HG03066 (cell line): Measurements from ENCODE around the gene SPOCK1.
"Not testable (repeated sequence)": the region's sequence is repeated elsewhere in the genome, so short reads cannot be mapped to it uniquely, and the experiment has no call there.

Experiments
- ATAC-seq: cut with Tn5 transposase; IDR thresholded peaks from one replicate; pipeline ENCODE4 v1.9.1; 2021; ENCODE audit warnings: low read depth; ENCODE audit not compliant: unreplicated experiment

SPOCK1 gene

DNA sequence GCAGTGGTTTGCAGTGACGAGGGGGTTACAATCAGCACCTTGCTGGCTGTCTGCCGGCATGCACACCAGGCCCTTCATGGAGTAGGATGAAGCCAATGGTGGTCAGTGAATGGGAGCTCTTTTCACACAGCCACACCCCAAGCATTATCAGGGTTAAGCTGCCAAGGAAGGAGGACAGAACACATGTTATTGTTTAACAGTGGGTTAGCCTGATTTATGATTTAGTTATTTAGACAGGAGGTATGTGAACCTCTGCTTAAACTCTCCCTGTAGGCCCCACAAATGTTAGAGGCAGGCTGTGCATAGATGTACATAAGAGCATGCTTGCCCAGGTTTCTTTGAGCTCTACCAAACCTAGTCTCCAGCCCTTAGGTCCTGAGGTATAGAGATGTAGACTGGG, 262.9 kb downstream of the SPOCK1 start:
- ATAC-seq, result no peak

DNA sequence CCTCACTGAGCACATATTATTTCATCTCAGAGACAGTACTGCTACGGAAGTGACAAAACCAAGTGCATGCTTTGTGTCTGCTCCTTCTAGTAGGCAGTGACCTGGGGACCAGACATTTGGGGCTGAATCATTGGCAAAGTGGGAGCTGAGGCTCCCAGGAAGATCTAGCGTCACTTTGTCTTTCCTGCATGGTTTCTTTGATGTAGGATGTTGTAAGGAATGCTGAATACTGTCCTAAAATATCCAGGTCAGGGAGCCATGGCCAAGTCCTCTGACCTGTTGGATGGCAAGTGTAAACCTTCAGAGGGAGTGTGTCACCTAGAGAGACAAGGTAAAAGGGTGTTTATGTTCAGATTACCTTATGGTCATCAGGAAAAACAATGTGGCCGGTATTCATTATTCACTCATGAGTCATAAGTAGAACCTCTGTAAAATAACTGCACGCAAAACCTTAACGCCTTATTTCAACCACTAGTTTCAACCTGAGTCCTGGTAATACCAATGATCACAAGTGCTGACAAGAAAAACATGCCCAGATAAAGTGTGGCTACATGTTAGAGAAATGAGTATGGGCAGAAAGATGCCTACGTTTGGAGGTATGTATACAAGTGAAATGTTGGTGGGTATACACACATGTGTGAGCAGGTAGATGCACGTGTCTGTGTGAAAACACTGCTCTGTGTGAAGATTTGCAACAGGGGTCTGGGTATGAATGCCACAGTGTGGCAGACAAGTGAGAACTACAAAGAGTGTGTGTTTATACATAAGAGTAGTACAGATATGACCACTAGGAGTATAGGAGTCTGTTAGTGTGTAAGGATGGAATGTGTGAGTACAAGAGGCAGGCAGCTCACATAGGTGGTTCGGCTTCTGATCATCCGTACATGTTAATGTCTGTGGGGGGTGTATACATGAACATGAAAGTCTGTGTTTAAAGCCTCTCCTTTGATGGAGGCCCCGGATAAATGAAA, 263.9 kb downstream of the SPOCK1 start:
- no peak for ATAC-seq

DNA sequence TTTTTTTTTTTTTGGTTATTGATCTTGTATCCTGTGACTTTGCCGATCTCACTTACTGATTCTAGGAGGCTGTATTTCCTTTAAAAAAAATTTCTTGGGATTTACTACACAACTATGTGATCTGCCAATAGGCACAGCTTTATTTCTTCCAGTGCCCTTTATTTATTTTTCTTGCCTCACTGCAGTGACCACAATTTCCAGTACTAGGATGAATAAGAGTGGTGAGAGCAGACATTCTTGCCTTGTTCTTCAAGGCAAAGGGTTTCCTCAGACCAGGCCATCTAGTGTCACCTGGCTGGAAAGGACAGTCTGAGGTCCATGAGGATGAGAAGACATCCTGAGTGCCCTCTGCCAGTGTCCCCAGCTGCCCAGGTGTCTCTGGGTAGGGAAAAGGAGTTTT, 265.4 kb downstream of the SPOCK1 start:
- no peak for ATAC-seq

DNA sequence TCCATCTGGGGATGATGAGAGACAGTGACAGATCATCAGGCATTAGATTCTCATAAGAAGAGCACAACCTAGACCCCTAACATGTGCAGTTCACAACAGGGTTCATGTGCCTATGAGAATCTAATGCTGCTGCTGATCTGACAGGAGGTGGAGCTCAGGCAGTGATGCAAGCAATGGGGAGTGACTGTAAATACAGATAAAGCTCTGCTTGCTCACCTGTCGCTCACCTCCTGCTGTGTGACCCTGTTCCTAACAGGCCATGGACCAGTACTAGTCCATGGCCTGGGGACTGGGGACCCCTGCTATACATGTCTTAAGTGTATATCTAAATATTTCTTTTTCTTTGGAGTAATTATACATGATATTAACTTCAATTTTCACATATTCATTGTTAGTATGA, 265.8 kb downstream of the SPOCK1 start:
- ATAC-seq, result not testable (repeated sequence)

DNA sequence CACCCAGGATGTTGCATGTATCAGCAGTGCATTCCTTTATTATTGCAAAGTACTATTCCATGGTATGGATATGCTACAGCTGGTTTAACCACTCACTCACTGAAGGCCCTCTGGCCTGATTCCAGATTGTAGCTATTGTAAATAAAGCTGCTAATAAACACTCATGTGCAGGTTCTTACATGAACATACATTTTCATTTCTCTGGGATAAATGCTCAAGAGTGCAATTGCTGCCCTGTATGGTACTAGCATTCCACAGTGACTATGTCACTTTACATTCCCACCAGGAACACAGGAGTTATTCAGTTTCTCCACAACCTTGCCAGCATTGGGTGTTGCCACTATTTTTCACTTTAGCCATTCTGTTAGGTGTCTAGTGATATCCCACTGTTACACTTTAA, 267.6 kb downstream of the SPOCK1 start:
- no peak for ATAC-seq

DNA sequence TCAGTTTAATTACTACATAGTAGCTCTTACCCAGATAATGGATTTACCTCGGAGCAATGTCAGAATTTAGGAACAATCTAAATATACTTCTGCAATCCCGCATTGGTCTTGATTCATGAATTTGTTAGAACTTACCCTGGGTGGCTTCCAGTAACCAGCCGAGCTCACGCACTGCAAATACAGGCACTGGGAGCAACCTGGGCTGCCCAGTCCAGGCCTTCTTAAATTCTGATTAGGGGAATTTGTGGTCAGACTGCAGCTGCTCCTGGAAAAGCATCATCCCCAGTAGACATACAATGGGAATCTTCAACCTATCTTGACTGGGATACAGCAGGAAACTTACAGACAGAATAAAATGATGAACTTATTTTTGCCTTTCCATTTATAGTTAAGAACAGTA, 270.3 kb downstream of the SPOCK1 start:
- ATAC-seq, result no peak

DNA sequence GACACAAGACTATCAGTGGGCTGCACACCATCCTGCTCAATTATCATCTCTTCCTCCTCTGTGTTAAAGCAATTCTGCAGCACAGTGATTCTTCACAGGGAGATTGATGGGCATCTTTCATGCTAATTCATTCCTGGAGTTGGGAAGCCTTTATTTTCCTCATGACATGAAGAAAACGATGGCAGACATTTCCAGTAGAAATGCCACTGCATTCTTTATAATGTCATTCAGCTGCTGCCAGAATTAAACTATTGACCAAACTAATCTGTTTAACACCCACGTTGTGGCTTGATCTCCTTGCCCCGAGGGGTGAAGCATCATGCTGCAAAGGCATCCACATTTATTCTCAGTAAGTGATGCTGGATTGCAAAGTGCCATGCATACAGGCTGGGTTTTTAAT, 273.0 kb downstream of the SPOCK1 start:
- ATAC-seq, result no peak

DNA sequence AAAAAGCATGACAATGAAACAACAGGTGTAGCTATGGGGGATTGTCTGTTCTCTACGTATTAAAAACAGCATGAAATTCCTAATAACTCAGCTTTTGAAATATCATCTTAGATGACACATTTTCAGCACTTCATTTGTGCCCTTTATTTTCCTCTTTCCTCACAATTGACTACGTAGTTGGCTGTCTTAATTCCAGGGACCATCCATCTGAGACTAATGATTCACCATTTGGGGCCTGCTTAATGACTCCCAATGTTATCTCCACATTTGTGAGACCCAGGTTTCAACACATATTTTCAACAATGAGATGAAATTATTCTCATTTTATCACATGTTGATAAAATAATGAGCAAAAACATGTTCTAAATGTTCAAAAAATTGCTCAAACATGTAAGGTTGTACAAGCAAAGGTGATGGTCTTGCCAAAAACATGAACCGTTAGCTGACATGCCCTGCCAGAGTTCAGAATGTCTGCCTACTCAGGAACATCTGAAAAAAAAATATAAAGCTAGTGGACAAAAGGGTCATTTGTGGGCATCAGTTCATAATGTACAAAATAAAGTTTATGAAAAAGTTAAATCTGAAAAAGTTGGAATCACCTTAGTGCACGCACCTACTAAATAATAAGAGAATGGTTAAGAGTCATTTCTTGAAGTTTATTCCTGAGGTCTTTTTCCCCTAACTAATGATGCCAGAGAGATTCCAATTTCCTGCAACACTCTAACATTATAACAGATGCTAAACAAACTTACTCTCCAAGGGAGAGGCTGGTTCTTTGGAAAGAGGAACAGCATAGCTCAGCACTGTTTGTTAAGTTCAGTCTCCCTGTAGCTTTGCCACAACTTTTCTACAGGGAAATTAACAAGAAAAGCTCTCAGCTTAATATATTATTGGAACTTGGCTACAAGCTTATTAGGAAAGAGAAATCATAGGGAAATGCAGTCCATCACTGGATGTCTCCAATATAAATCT, 275.5 kb downstream of the SPOCK1 start:
- no peak for ATAC-seq

DNA sequence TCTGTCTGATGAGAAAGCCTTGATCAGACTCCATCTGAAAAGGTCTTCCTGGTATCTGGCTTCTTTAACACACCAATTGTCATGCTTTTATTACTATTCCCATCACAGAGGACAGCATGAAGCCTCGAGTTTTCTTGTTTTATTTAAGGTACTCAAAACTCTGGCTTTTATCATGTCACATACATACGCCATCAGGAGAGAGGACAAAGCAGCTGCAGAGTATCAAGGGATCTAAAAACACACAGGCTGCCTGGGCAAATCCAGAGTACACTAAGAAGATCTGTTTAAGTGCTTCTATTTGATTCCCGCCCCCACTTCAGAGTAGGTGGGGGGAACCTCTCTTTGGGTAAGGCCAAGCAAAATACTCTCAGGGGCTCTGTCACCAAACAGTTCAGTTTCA, 277.2 kb downstream of the SPOCK1 start:
- ATAC-seq, result no peak

DNA sequence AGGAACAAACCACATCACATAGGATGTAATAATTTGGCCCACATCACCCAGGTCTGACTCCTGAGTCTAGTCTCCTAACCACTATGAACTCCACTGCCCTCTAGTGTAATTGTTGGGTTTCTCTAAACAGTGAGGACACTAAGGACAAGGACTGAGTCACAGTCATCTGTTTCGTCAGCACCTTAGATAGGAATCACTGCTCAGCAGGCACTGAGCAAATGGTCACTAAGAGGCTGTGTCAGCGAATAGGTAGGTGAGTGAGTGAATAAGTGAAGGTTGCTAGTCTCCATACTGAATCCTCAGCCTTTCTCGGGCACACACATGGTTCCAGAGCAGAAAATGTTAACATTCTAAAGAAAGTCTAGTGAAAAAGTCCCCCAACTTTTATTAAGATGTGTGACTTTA, 278.6 kb downstream of the SPOCK1 start:
- no peak for ATAC-seq

DNA sequence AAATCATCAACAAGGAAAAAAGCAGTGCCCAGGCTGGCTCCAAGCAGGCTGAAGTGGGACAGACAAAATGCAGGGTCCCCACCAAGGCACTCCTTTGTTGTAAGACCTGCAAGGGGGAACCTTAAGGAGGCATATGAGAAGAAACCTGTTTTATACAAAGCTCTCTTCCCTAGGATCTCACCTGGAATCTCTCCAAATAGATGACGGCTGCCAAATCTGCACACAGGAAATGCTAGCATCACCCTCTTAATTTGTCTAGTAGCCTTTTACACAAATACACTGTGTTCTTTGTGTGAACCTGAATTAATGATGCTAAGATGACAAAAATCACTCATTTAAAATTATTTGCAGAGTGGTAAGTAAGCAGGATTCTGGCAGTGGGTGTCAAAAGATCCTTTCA, 280.2 kb downstream of the SPOCK1 start:
- ATAC-seq, result no peak

DNA sequence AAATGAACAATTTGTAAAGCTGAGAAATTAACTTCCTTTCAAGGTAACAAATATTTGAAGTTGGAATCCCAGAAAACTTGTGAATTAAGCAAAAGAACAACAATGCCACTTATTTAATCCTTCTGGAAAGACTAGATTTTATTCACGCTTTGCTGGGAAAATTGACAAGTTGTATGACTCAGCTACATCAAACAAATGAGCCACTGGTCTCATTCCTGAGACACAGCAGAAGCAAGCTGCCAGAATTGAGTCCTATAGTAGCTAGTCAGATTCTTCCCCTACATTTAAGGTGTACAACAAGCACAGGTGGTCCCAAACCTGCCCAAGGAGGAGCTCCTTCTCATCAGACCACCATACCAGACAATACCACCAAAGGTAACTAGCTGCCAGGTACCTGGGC, 280.7 kb downstream of the SPOCK1 start:
- ATAC-seq, result no peak

DNA sequence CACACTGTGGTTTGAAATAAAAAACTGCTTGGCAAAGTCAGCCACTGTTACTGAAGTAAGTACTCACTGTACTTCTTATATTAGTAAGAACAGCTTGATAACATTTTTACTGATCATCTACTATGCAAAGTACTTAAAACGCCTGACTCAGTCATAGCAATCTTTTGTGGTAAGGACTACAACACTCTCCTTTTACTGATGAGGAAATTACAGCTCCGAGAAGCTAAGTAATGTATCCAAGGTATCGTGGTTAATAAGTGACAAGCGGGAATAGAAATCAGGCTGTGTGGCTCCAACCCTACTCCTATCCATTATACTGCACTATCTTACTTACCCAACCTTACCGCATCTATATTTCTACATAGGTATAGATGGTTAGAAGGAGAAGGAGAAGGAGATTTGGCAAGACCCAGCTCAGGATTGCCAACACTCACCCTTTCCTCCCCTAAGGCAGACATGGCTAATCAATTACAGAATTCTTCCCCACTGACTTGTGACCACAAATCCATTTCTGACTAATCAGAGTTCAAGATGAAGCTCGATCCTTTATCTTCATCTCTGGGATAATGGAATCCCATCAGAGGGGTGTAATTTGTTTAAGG, 281.4 kb downstream of the SPOCK1 start:
- ATAC-seq, result no peak

DNA sequence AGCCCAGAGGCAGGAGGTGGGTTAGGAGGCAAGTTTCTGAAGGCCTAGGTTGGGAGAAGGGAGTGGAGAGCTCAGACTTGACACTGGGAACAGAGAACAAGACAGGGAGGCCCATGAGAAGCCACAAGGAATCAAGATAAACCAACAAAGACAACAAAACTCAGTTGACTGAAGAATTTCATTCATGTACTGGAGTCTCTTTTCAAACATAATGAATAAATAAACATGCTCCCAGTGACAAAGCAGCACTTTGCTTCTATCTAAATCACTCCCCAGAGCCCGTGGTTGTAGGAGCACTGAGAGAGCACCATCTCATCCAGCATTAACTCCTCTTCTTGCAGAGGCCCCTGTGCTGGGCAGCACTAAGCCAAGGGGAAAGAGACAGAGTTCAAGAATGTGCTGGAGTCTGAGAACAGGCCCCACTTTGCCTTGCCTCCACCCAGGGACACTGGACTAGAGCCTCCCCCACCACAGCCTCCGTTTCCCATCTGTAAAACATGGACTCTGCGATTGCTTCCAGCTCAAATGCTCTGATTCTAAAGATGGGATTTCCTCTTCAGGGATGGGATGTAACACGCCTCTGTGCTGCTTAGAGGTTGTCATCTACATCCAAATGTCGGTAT, 282.0 kb downstream of the SPOCK1 start:
- ATAC-seq, result no peak

DNA sequence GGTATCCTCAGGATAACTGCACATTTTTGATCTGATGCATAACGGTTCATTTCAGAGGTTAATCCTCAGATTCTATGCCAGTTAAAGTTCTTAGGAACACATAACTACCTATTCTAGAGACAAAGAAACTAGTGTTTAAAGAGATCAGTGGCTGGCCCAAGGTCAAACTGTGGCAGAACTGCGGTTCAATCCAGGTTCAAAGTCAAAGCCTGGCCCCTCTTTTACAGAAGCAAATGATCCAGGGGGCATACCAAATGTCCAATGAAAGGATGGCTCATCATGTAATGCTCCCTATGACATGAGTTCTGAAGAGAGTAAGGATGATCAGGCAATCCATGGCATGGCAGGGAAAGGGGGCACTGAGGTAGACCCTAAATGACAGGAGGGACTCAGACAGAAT, 283.3 kb downstream of the SPOCK1 start:
- ATAC-seq, result no peak

DNA sequence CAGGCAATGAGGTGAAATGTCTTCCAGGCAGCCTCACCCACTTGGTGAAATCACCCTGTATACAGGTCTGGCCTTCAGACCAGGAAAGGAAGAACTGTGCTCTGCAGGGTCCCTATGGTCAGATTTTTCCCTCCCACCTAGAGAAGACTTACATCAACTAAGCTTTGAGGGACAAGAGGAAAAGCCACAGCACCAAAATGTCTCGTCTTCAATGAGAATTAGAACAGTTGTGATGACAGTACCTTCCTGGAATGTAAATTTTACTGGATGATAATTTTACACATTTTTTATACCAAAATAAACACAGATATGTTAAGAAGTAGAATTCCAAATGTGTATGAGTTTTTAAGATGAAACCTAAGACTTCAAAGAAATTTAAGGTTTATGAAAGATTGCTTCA, 283.9 kb downstream of the SPOCK1 start:
- no peak for ATAC-seq

DNA sequence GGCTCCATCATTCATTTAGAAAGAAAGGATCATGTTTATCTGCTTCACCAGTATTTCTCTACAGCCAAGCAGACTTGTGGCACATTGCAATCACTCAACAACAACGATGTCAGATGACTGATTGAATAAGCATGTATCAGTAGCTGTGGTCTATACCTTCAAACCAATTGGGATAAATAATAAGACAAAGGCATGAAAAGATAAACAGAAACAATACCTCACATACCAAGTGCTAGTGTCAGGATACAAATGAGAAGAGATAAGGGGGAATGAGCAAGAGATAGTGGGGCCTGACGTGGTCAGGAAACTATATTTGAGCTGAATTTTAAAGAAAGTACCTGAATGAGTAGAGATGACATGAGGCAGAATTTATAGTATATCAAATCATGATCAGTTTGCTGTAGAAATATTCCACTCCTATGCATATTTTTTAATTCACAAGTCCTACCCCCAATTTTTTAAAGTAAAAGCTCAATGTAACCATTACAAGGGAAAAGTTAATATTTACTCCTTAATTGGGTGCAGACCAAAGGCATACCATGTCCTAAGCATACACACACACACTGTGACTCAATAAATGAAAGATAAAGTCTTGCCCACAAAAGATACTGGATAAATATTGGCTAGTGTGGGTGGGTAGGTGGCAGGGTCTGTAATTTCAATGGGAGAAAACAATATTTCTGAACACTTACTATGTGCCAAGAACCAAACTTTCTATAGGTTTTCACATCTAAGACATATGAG, 284.5 kb downstream of the SPOCK1 start:
- no peak for ATAC-seq

DNA sequence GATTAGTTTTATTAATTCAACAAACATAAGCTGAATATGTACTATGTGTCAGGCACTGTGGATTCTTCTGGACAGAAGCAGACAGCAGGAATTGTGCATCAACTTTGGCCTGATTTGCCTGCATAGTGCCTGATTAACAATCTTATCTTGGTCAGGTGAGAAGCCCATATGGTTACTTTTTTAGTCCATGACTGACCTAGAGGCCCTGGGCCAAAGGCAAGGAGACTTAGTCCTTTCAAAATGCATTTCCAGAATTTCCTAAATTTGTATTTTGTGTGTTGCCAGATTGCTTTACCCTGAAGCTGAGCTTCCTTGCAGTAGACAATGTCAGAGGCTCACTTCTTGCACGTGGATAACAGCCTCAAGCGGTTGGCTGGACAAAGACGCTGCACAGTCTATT, 286.7 kb downstream of the SPOCK1 start:
- ATAC-seq, result no peak

DNA sequence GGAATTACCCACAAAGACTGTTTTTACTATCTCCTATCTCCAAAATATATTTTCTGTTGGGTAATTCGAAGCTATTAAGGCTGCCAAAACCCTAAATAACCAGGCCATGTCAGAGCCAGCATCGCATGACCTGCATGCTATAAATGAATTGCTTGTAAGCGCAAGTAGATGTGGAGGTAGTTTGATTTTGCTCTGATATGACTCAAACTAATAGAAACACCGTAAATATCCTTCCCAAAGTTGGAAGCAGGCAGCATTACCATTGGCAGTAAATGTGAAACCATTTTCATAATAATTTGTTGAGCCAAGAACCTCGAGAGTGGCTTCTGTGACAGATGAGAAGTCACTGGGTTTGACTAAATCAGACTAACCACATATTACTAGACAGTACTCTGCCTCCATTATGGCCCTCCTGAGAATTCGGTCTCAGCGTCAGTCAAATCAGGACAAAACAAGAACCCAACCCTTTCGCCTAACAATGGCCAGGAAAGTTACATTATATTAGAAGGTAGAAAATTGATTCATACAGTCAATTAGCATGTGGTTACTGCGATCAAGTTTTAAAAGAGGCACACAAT, 289.8 kb downstream of the SPOCK1 start:
- no peak for ATAC-seq
